ENCODE results near the gene ACCSL. TPM values are rescaled to one million over a fixed set of nuclear protein-coding genes. Genes with fewer than 3 reads are reported as not detected.

The ACCSL gene
- total RNA-seq, 1 experiment from 2014 or later: not detected

GRCh38 chr11:44030996-44031395 lies 16.8 kb upstream of the ACCSL start:
- CTCF ChIA-PET: interaction anchor here (0.6 to 0.8 kb wide), 2 partner anchors 76 to 141 kb away, joined by 3 read pairs; no protein-coding TSS in a partner anchor
- Mint-ChIP-seq H3K36me3 (ENCODE audit: insufficient read depth, unreplicated experiment) (no peaks in the 10 kb centered on the region), H3K4me1 (ENCODE audit: insufficient read depth, unreplicated experiment) (no peaks in the 10 kb centered on the region), H3K9me3 (ENCODE audit: unreplicated experiment) (peaks cover 5% of the 10 kb centered on the region), H3K4me3 (ENCODE audit: unreplicated experiment) (no peak overlapping the region), H3K27ac (ENCODE audit: low read depth, unreplicated experiment) (no peak overlapping the region), H3K27me3 (ENCODE audit: insufficient read depth, unreplicated experiment) (peaks cover 33% of the 10 kb centered on the region)
- POLR2A ChIA-PET: no interaction called here
- no TSS peak for BruUV-seq (replicated peaks)
- DNase-seq (ENCODE audit: unreplicated experiment): no peak
- intact Hi-C loops (cut with micrococcal nuclease): loop anchor here (10.0 kb wide), 1 partner anchor 86 kb away; the partner anchor contains the start of gene C11orf96
- no peak for TF ChIP-seq CTCF (IDR thresholded peaks at IDR 0.05; ENCODE audit: unreplicated experiment)

- Mint-ChIP-seq H3K36me3 (ENCODE audit: insufficient read depth, unreplicated experiment) (no peaks in the 10 kb centered on the region), H3K4me1 (ENCODE audit: insufficient read depth, unreplicated experiment) (no peaks in the 10 kb centered on the region), H3K9me3 (ENCODE audit: unreplicated experiment) (no peaks in the 10 kb centered on the region), H3K27ac (ENCODE audit: low read depth, unreplicated experiment) (no peak overlapping the region), H3K27me3 (ENCODE audit: insufficient read depth, unreplicated experiment) (peaks cover 33% of the 10 kb centered on the region), H3K4me3 (ENCODE audit: unreplicated experiment) (no peak overlapping the region)
- intact Hi-C loops (cut with micrococcal nuclease): loop anchor here (10.0 kb wide), 1 partner anchor 87 kb away; the partner anchor contains the start of gene C11orf96
- ChIA-PET POLR2A (no interaction called here), CTCF (interaction anchor here (0.6 to 0.8 kb wide), 3 partner anchors 76 to 142 kb away, joined by 3 read pairs; no protein-coding TSS in a partner anchor)
- DNase-seq (ENCODE audit: unreplicated experiment): no peak
- BruUV-seq (replicated peaks): no TSS peak
- no peak for TF ChIP-seq CTCF (IDR thresholded peaks at IDR 0.05; ENCODE audit: unreplicated experiment)
These were observed 16.2 kb upstream of the ACCSL start for GRCh38 chr11:44031549-44031948.

- BruUV-seq (replicated peaks): no TSS peak
- CTCF ChIA-PET: interaction anchor here (0.5 to 0.8 kb wide), 4 partner anchors 58 to 143 kb away, joined by 3 to 5 read pairs (median 3); no protein-coding TSS in a partner anchor
- intact Hi-C loops (cut with micrococcal nuclease): loop anchor here (10.0 kb wide), 1 partner anchor 88 kb away; the partner anchor contains the start of gene C11orf96
These were observed 15.3 kb upstream of the ACCSL start for GRCh38 chr11:44032299-44033085.

More at GRCh38 chr11:44032299-44033085, 15.3 kb upstream of the ACCSL start:
- H3K4me3 Mint-ChIP-seq (ENCODE audit: unreplicated experiment): no peak overlapping the region
- no peak overlapping the region for H3K27ac Mint-ChIP-seq (ENCODE audit: low read depth, unreplicated experiment)
- POLR2A ChIA-PET: no interaction called here
- H3K4me1 Mint-ChIP-seq (ENCODE audit: insufficient read depth, unreplicated experiment): no peaks in the 10 kb centered on the region
- no peaks in the 10 kb centered on the region for H3K36me3 Mint-ChIP-seq (ENCODE audit: insufficient read depth, unreplicated experiment)
- peaks cover 33% of the 10 kb centered on the region for H3K27me3 Mint-ChIP-seq (ENCODE audit: insufficient read depth, unreplicated experiment)
- H3K9me3 Mint-ChIP-seq (ENCODE audit: unreplicated experiment): no peaks in the 10 kb centered on the region
- no peak for DNase-seq (ENCODE audit: unreplicated experiment)
- no peak for TF ChIP-seq CTCF (IDR thresholded peaks at IDR 0.05; ENCODE audit: unreplicated experiment)
